ENCODE results near the gene S1PR1.

Gene S1PR1

GRCh38 chr1:101237229-101237837, 514 bp downstream of the S1PR1 start:
- no peaks in the 10 kb centered on the region for H3K9me3 Mint-ChIP-seq
- peaks cover 64% of the 10 kb centered on the region for H3K4me1 Mint-ChIP-seq
- peaks cover 29% of the 10 kb centered on the region for H3K36me3 Mint-ChIP-seq
- no peaks in the 10 kb centered on the region for H3K27me3 Mint-ChIP-seq
- peak overlapping the region; percentile 99 for H3K27ac Mint-ChIP-seq
- H3K4me3 Mint-ChIP-seq: peak overlapping the region; percentile 96

GRCh38 chr1:101238031-101238628, 1.3 kb downstream of the S1PR1 start:
- Mint-ChIP-seq H3K36me3 (peaks cover 32% of the 10 kb centered on the region), H3K9me3 (no peaks in the 10 kb centered on the region), H3K4me1 (peaks cover 64% of the 10 kb centered on the region), H3K4me3 (peak overlapping the region; percentile 96), H3K27ac (peak overlapping the region; percentile 99), H3K27me3 (no peaks in the 10 kb centered on the region)

GRCh38 chr1:101238681-101239094, 1.9 kb downstream of the S1PR1 start:
- Mint-ChIP-seq H3K27me3 (no peaks in the 10 kb centered on the region), H3K4me3 (peak overlapping the region; percentile 96), H3K4me1 (peaks cover 64% of the 10 kb centered on the region), H3K9me3 (no peaks in the 10 kb centered on the region), H3K36me3 (peaks cover 34% of the 10 kb centered on the region), H3K27ac (peak overlapping the region; percentile 99)

- Mint-ChIP-seq H3K9me3 (no peaks in the 10 kb centered on the region), H3K4me1 (peaks cover 67% of the 10 kb centered on the region), H3K4me3 (peak overlapping the region; percentile 96), H3K27ac (peak overlapping the region; percentile 99), H3K36me3 (peaks cover 37% of the 10 kb centered on the region), H3K27me3 (no peaks in the 10 kb centered on the region)
Measured at GRCh38 chr1:101239095-101240040, 2.5 kb downstream of the S1PR1 start.

GRCh38 chr1:101240041-101240430, 3.2 kb downstream of the S1PR1 start:
- H3K27ac Mint-ChIP-seq: peak overlapping the region; percentile 99
- peak overlapping the region; percentile 96 for H3K4me3 Mint-ChIP-seq
- H3K27me3 Mint-ChIP-seq: no peaks in the 10 kb centered on the region
- H3K36me3 Mint-ChIP-seq: peaks cover 38% of the 10 kb centered on the region
- peaks cover 65% of the 10 kb centered on the region for H3K4me1 Mint-ChIP-seq
- H3K9me3 Mint-ChIP-seq: no peaks in the 10 kb centered on the region

- no peaks in the 10 kb centered on the region for H3K27me3 Mint-ChIP-seq
- peaks cover 70% of the 10 kb centered on the region for H3K4me1 Mint-ChIP-seq
- peak overlapping the region; percentile 96 for H3K4me3 Mint-ChIP-seq
- H3K36me3 Mint-ChIP-seq: peaks cover 41% of the 10 kb centered on the region
- H3K9me3 Mint-ChIP-seq: no peaks in the 10 kb centered on the region
- peak overlapping the region; percentile 89 for H3K27ac Mint-ChIP-seq
Measured at GRCh38 chr1:101241485-101242225, 4.8 kb downstream of the S1PR1 start.

GRCh38 chr1:101242324-101243050, 5.7 kb downstream of the S1PR1 start:
- Mint-ChIP-seq H3K9me3 (no peaks in the 10 kb centered on the region), H3K27me3 (no peaks in the 10 kb centered on the region), H3K4me1 (peaks cover 77% of the 10 kb centered on the region), H3K27ac (peak overlapping the region; percentile 89), H3K36me3 (peaks cover 41% of the 10 kb centered on the region), H3K4me3 (peak overlapping the region; percentile 96)

- H3K27ac Mint-ChIP-seq: peak overlapping the region; percentile 94
- H3K27me3 Mint-ChIP-seq: no peaks in the 10 kb centered on the region
- H3K4me1 Mint-ChIP-seq: peaks cover 79% of the 10 kb centered on the region
- H3K4me3 Mint-ChIP-seq: no peak overlapping the region
- H3K36me3 Mint-ChIP-seq: peaks cover 39% of the 10 kb centered on the region
- no peaks in the 10 kb centered on the region for H3K9me3 Mint-ChIP-seq
Measured at GRCh38 chr1:101243751-101244150, 6.9 kb downstream of the S1PR1 start.

GRCh38 chr1:101244842-101245241, 8.0 kb downstream of the S1PR1 start:
- H3K27me3 Mint-ChIP-seq: no peaks in the 10 kb centered on the region
- H3K9me3 Mint-ChIP-seq: no peaks in the 10 kb centered on the region
- H3K4me1 Mint-ChIP-seq: peaks cover 78% of the 10 kb centered on the region
- peak overlapping the region; percentile 94 for H3K27ac Mint-ChIP-seq
- H3K4me3 Mint-ChIP-seq: no peak overlapping the region
- peaks cover 31% of the 10 kb centered on the region for H3K36me3 Mint-ChIP-seq

- H3K27ac Mint-ChIP-seq: peak overlapping the region; percentile 90
- H3K9me3 Mint-ChIP-seq: no peaks in the 10 kb centered on the region
- H3K4me3 Mint-ChIP-seq: no peak overlapping the region
- H3K36me3 Mint-ChIP-seq: peaks cover 27% of the 10 kb centered on the region
- H3K27me3 Mint-ChIP-seq: no peaks in the 10 kb centered on the region
- H3K4me1 Mint-ChIP-seq: peaks cover 79% of the 10 kb centered on the region
Measured at GRCh38 chr1:101245246-101245927, 8.6 kb downstream of the S1PR1 start.

GRCh38 chr1:101247404-101248287, 10.8 kb downstream of the S1PR1 start:
- H3K36me3 Mint-ChIP-seq: peaks cover 13% of the 10 kb centered on the region
- H3K27me3 Mint-ChIP-seq: no peaks in the 10 kb centered on the region

GRCh38 chr1:101250222-101250621, 13.4 kb downstream of the S1PR1 start:
- peaks cover 4% of the 10 kb centered on the region for H3K9me3 Mint-ChIP-seq
- H3K27ac Mint-ChIP-seq: no peak overlapping the region
- no peaks in the 10 kb centered on the region for H3K27me3 Mint-ChIP-seq
- no peak overlapping the region for H3K4me3 Mint-ChIP-seq
- H3K36me3 Mint-ChIP-seq: peaks cover 2% of the 10 kb centered on the region
- peaks cover 65% of the 10 kb centered on the region for H3K4me1 Mint-ChIP-seq

More at GRCh38 chr1:101247404-101248287, 10.8 kb downstream of the S1PR1 start:
- Mint-ChIP-seq H3K27ac (peak overlapping the region; percentile 24), H3K9me3 (no peaks in the 10 kb centered on the region), H3K4me1 (peaks cover 76% of the 10 kb centered on the region), H3K4me3 (no peak overlapping the region)

GRCh38 chr1:101250656-101251272, 13.9 kb downstream of the S1PR1 start:
- H3K27me3 Mint-ChIP-seq: no peaks in the 10 kb centered on the region
- H3K4me3 Mint-ChIP-seq: peak overlapping the region; percentile 49
- peaks cover 4% of the 10 kb centered on the region for H3K9me3 Mint-ChIP-seq
- no peaks in the 10 kb centered on the region for H3K36me3 Mint-ChIP-seq
- peaks cover 61% of the 10 kb centered on the region for H3K4me1 Mint-ChIP-seq
- H3K27ac Mint-ChIP-seq: peak overlapping the region; percentile 49
